Middle frontal gyrus (tissue), 1 donor: ENCODE measurements around the gene FAM222A.
A peak's percentile ranks its signal among the peaks of the same experiment; 100 is the strongest.

Experiments used
- DNase-seq: peaks from one replicate; pipeline ENCODE4 v3.0.0-alpha.2; 2015; ENCODE audit warnings: low spot score; ENCODE audit errors: extremely low spot score

FAM222A gene

DNA sequence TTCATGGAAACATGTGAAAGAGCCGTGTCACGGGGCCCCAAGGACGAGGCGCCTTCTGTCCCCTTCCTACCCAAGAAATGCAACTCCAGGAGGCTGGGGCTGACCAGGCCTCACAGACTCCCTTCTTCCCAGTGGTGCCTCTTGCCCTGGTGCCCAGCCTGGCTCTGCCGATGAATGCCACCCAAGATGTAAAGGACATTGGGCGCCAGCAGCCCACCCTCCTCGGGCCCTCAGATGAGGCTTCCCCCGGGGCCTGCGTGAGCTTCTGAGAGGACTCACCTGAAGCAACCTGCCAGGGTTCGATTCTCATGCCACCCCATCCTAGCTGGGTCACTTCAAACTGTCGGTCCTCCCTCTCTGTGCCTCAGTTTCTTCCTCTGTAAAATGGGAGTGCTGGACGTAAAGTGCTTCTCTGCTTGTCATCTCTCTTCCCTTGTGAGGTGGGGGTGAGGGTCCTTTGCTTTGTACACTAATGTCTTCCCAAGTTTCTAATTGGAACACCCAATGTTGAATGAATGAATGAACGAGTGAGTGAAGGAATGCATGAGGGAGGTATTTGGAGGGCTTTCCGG, 10.8 kb downstream of the FAM222A start:
- DNase-seq = no peak

GRCh38 chr12:109725321-109726105, 11.9 kb downstream of the FAM222A start:
- DNase-seq = peak; percentile 51

DNA sequence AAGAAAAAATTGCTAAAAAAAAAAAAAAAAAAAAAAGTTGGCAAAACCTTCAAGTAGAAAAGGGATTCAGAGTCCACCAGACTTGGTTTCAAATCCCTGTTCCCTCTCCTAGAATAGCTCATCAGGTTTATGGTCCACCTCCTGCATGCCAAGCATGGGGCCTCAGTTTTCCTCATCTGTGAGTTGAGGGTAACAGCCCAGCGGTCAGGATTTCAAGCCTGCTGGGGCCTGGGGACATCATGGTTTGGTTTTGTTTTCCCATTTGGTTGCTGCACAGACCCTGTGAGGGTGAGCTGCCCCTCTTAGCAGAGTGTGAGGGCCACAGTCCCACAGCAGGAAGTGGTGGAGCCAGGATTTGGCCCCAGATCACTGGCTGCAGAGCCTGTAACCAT, 12.5 kb downstream of the FAM222A start:
- no peak for DNase-seq

DNA sequence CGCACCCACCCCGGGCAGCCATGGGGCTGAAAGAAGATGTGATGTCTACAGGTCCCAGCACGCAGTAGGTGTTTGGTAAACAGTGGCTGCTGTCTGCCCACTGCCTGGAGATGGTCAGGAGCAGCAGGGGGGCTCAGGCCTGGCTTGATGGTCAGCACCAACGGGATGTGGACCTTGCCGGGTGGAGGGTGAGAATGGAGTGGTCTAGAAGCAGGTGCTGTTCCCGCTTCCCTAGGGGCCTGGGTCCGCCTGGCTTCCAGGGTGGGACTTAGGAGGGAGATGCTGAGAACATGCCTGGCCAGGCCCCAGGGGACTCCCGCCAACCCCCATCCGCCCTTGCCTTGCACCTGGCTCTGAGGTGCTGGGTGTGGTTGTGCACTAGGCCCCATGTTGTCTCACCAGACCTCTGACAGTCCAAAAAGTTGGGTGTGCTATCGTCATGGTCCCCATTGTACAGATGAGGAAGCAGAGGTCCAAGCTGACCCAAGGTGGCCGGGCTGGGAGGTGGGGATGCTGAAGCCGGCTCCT, 12.9 kb downstream of the FAM222A start:
- DNase-seq = no peak

DNA sequence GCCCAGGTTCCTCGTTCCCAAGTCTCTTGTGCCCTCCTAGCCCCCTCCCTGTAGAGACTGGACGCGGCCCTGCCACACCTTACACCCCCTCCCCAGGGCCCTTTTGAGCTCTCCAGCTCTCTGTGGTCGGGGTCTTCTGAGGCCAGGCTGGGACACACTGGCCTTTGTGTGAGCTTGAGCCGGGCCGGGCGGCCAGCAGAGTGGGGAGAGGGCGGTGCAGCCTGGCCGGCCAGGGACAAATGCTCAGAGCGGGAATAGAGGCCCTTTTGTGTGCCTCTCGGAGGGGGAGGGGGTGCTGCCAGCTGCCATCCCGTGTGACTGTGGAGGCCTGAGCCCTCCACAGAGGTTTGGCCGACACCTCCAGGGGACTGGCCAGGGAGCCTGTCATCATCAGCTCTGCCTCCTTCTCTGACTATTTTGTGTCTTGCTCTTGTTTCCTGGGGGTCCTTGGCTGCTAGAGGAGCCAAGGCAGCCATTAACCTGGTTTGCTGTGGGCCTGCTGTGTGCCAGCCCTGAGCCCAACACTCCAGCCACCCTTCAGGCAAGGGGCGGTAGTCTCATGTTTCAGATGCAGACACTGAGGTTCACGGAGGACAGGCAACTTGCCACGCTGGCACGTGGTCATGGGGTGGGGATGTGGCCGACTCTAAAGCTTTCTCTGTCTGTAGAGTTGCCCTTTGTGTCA, 13.6 kb downstream of the FAM222A start:
- peak; percentile 85 for DNase-seq

DNA sequence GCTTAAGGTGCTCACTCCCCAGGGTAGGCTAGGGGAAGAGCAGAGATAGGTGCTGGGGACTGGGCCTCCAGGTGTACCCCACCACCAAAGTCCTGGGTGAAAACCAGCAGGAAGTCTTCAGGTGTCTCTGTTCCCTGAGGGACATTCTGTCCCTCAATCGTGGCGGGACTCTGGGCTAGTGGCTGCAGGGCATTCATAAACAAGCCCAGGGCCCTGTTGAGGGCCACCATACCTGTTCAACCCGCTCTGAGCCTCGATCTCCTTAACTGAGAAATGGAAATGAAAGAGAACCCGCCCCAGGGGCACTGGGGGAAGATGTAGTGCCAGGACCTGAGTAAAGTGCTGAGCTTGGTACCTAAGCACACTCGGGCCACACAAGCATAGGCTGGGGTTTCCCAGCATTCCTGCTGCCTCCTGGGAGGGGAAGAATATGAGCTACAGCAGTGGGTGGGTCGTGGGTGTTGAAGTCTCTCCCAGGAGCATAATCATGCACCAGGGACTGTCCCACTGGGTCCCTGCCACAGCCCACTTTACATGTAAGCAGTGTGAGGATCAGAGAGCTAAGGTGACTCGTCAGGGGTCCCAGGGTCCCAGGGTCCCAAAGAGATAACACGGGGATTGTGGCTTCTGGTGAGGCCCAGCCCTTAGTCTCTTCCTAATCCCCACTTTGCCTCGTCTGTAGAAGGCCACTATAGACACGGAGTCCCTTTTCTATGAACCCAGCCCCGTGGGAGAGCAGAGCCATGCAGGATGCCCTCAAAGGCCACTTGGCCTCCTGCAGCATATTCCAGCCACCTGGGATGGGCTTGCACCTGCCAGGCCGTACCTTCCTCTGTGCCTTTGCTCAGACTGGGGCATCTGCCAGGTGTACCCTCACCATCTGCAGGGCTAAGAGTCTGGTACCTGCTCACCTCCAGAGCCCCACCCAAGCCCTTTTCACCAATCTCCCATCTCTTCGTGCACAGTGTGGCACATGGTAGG, 14.4 kb downstream of the FAM222A start:
- no peak for DNase-seq

DNA sequence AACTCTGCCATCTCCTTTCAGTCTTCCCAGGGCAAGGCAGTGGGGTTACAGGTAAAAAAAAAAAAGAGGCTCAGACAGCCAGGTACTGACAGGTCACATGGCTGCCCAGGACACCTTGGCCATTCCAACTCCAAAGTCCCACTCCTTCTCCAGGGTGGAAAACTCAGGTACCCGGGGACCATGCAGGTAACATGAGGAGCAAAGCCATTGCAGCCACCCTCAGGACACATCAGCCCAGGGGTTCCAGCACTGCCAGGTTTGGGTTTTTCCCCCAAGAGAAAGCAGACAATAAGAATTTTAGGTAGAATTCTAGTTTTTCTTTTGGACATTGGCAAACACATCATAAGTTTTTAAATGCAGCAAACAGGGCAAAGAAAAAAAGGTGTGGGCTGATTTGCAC, 15.3 kb downstream of the FAM222A start:
- DNase-seq = no peak

- DNase-seq = no peak
Observed at GRCh38 chr12:109729371-109729781, 15.8 kb downstream of the FAM222A start.

DNA sequence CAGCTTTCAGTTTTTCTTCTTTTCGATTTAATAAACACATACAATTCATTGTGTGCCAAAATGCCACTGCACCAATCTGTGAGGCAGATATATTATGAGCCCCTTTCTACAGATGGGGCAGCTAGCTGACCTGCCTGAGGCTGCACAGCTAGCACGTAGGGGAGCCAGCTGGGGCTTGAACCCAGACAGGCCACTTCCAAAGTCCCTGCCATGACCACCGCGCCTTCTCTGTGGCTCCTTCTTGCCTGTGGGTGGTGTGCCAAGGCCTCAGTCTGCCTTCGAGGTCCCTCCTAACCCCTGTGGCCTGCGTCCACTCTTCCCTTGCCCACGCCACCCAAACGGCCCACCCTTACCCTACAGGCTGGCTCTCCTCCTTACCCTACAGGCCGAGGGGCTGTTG, 16.2 kb downstream of the FAM222A start:
- no peak for DNase-seq

DNA sequence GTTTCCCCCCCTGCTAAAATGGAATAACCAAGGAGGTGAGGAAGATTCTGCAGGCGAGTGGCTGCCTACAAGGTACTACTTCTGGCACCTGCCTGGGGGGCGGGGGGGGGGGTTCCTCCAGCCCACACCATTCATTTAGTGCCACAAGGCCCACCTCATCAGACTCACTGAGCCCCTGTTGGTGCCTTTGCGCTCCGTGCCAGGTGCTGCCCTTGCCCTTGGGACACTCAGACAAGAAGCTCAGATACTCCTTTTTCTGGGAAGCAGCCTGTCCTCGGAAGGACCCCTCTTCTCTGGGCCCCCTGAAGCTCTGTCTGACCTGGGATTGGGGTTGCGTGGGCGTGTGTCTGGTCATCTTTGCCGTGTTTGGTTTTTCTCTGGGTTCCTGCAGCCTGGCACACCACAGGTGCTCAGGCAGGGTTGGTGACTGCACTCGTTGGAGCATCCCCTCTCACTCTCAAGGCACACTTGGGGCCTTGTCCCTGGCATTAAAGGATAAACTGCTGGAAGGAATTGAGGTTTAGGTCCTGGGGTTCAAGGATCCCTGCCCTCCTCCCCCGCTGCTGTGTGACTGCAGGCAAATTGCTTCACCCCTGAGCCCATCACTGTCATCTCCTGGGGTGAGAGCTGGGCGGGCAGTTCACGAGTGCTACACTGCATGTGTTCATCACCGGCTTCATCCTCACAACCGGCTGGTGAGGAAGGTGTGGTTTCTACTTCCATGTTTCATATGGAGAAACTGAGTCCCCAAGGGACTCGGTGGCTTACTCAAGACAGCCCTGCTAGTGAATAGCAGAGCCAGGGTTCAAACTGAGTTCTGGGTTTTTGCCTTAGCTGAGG, 16.9 kb downstream of the FAM222A start:
- no peak for DNase-seq

GRCh38 chr12:109731231-109731731, 17.7 kb downstream of the FAM222A start:
- DNase-seq = no peak

GRCh38 chr12:109731806-109732205, 18.2 kb downstream of the FAM222A start:
- no peak for DNase-seq

- no peak for DNase-seq
Observed at GRCh38 chr12:109732321-109733305, 19.0 kb downstream of the FAM222A start.

DNA sequence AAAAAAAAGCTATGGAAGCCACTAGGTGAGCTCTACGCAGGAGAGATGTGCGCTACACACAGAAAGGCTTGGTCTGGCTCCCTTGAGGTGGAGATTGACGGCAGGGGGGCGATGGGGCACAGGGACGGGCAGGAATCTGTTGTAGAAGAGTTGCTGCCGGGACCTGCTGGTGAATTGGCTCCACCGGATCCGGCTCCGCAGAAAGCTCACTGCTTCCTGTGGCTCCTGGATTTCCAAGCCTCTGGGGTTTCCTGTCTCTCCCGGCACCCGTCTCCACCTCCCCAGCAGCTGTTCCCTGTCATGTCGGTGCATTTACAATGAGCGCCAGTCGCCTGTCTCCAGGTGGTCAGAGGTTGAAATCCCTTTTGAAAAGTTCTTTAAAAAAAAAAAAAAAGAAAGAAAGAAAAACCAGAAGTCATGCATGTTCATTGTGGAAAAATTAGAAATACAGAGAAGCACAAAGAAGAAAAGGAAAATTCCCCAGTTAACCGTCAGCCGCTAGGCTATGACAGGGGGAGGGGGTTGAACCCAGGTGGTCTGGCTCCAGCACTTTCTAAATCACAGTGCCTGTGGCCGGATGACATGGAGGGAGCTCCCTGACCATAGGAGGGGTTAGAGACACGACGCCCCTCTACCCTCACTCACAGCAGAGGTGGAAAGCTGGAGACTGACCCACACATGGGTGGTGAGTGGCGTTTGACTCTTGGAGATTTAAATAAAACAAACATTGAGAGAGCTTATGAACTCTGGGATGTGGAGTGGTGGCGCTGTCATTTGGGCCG, 20.8 kb downstream of the FAM222A start:
- no peak for DNase-seq

DNA sequence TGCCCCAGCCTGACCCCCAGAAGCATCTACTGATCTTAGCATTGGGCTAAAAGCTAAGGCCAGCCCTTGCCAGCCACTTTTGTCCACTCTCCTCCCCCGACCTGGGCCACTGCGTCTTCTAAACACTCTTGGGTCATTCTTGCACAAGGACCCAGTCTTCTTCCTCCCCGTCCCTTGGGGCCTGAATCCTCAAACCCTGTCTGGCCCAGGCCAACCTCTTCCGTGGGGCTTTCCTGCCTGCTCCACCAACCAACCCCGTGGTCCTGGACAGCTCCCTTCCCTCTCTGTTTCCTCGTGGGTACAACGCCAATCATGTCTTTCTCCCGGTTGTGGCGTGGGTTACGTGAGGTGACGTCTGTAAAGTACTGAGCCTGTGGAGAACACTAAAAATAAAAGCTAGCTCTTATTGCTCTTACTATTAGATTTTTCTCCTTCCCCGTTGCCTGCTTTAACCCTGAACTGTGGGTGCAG, 21.5 kb downstream of the FAM222A start:
- no peak for DNase-seq

GRCh38 chr12:109735825-109736551, 22.4 kb downstream of the FAM222A start:
- no peak for DNase-seq

DNA sequence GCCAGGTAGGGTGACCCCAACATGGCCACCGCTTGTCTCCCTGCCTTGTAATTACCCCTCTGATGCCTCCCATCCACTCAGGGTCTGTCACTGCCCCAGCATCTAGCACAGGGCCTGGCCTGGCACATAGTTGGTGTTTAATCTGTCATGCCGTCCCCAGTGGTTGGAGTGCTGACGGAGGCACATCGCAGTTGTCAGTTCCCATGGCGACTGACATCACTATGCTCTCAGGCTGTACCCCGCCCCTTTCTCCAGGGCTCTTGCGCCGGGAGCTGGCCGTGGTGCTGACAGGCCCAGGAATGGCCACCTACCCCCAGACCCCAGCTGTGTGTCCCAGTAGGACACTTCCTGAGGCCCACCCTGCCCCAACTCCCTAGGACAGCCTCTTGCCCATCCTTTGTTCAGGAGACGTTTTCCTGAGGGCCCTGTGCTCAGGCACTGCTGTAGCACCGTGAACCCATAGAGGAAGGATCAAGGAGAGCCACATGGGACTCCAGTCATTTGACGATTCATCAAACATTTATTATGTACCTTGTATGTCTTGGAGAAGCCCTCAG, 23.0 kb downstream of the FAM222A start:
- DNase-seq = no peak
